HG02852 (cell line): ENCODE data around the gene ATF7.
"Not testable (repeated sequence)": the region's sequence is repeated elsewhere in the genome, so short reads cannot be mapped to it uniquely, and the experiment has no call there.

Experiments
- ATAC-seq: cut with Tn5 transposase; IDR thresholded peaks from one replicate; pipeline ENCODE4 v1.9.1; 2021; ENCODE audit warnings: mild to moderate bottlenecking, moderate library complexity; ENCODE audit not compliant: unreplicated experiment

The ATF7 gene

DNA sequence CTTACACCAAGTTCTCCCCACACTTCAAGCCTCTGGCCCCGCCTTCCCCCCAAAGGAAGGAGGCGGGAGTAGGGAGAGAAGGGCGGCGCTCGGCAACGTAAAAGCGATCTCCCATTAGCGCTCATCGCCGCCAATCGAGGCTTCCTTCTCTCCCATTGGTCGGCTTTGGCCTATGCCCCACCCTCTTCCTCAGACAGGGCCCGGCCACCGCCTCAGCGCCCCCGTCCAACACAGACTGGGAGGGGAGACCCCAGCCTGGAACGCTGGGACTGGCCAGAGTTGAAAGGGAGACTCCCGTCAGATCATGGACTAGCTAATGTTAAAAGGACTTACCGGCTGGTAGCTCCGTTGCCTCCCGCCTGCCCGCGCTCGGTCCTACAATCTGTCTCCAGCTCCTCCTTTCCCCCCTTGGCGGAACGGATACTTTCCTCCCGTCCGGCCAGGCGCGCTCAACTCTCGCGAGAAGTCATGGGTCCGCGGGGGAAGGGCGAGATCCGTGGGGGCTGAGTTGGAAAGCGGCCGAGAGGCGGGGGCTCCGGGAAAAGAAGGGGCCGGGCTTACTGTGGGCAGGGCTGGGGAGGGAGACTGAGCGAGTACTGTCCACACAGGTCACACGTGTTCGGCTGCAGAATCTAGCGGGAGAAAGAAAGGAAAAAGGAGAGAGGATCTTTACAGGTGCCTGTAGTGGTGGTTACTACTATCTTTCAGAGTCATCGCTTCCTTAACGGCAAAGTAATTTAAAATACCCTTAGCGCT, at the start of gene ATF7:
Gene ATF7, minus strand, starts transcription at position 437 of the 756 bp plus-strand sequence. CDS start 25,382 bp downstream, outside the sequence.
- peak; percentile 93 for ATAC-seq

DNA sequence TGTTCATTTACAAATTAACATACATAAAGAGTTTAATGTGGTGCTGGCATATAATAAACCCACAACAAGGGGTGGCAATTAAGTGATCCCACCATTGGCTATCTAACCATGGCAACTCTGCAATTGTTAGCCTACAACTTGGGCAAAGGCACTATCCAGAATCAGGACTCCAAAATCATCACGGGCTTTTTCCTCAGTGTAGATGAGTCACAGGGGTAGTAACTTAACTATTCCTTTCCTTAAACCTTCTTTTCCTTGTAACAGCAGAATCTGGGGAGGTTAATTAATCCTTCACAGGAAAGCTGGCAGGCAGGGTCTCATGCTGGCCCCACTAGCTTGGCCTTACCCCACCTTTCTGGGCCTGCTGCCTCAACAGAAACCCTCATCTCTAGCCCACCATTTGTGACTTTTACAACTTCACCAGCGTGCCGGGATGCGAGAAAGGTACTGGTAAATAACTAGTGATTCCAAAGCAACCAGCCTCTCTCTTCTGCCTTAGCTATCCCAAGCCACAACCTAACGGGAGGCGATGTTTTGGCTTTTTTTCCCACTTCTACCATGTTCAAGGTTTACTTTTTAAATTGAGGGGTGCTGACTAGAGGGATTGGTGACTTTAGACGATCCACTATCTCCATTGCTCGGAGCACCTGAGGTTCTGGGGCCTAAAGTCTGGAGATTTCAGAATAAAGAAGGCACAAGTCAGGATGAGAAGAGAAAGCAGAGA, 49.0 kb upstream of the ATF7 start:
- no peak for ATAC-seq

DNA sequence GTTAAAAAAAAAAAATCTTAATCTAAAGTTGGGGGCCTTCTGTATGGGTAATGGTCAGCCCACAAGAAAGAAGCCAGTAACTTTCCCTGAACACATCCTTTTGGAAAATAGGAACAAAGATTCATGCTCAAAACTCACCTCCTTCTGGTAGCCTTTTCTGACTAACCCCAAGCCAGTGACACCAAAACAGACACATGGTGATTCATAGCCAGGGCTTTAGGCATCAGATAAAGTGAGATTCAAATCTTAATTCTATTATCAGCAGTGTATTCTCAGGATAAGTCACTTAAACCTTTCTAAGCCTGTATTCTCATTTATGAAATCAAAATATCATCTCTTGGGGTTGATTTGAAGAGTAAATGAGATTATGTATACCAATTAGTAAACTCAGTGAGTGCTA, 44.8 kb upstream of the ATF7 start:
- ATAC-seq = no peak

DNA sequence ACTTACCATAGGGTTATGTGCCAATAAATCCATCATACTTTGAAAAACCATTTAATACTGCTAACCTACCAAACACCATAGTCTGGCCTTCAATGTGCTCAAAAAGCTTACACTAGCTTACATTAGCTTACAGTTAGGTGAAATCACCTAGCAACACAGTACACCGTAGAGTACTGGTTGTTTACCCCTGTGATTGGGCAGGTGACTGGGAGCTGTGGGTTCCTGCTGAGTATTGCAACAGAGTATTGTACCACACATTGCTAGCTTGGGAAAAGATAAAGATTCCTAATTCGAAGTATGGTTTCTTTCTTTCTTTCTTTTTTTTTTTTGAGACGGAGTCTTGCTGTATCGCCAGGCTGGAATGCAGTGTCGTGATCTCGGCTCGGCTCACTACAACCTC, 44.1 kb upstream of the ATF7 start:
- no peak for ATAC-seq

DNA sequence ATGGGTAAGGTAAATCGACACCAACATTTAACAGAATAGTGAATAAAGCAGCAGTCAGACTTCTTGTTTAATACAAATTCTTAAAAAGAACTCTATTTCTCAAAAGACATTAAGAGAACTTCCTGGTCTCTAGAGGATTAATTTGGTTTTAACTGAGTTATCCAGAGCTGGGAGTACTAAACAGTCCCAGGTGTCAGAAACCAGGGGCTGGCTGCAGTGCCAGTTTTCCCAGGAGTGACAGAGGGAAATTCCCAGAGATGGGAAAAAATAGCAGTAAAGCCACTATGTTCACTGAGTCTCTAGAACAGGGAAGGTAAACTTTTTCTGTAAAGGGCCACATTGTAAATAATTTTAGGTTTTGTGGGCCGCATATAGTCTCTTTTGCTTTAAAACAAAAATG, 40.9 kb upstream of the ATF7 start:
- no peak for ATAC-seq

DNA sequence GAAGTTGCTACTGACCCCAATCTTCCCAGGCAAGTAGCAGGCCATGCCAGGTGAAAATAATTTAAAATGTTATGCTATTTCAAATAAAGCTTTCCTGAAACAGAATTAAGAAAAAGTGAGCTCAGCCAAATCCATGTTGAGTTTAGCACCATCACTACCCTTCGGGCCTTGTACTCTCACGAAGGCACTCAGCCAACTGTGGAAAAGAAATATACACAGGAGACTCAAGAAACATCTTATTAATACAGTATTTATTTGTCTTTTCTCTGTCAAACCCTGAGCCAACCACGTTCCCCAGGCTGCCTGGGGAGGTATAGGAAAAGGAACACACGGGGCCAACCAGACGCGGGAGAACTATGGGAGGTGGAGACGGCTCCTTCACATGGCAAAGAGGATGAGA, 38.8 kb upstream of the ATF7 start:
- ATAC-seq = no peak

DNA sequence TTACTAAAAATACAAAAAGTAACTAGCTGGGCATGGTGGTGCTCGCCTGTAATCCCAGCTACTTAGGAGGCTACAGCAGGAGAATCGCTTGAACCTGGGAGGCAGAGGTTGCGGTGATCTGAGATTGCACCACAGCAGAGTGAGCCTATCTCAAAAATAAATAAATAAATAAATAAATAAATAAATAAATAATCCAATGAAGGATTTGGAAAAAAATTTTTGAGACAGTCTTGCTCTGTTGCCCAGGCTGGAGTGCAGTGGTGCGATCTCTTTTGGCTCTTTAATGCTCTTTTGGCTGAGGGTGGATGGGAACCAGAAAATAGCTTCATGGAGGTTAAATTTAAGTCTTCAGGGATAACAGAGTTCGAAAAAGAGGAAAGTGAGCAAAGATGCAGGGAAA, 38.0 kb upstream of the ATF7 start:
- ATAC-seq = no peak

DNA sequence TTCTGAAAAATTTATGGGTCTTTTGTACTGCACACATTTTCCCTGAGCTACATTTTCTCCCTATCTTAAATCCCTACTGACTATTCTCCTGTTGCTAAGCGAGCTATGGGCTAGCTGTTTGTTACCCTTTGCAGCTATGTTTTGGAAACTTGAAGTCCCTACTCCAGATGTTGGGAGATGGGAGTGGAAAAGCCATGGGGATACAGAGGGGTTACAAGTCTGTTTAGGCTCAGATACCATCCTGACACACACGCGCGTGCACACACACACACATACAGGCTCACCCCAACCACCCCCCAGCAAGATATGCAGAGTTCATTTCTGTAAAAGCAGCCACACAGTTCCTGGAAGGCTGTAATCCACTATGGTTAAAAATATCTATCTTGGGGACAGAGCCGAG, 33.9 kb upstream of the ATF7 start:
- no peak for ATAC-seq

DNA sequence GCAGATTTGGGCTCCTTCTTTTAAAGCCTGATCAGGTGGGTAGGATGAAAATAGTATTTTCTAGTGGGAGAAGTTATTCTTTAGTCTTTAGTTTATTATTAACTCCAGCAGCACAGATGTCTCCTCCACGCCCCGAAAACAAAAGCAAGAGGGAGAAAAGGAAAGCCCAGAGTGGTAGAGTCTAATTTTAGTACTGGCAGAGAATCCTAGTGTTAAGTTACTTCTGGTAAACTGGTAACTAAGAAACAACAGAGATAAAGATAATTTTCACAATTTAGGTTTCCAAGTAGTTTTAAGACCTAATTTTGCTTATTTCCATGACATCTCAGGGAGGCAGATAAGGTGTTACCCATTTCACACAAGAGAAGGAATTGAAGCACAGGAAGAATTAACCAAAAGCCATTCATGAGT, 33.4 kb upstream of the ATF7 start:
- no peak for ATAC-seq

DNA sequence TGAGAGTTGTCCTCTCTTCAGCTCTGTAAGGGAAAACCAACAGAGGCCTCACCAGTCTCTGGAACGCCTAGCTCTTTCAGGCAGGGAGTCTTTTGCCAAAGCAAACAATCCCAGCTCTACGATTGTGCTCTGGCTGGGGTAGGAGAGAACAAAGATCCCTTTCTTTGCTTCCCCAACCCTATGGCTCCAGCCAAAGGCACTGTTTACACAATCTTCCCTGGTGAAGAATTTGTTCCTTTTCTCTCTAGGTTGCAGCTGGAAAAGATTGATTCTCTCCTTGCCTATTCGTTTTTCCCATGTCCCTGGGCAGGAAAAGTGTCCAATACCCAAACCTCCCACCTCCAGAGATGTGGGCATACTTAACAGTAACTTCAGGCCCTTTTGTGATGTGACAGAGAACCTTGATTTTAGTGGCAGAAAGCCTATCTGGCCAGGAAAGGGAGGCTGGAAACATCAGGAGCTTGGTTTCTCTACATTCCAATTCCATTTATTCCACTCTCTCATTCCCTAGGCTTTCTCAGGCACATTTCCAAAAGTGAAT, 32.9 kb upstream of the ATF7 start:
- ATAC-seq = no peak

DNA sequence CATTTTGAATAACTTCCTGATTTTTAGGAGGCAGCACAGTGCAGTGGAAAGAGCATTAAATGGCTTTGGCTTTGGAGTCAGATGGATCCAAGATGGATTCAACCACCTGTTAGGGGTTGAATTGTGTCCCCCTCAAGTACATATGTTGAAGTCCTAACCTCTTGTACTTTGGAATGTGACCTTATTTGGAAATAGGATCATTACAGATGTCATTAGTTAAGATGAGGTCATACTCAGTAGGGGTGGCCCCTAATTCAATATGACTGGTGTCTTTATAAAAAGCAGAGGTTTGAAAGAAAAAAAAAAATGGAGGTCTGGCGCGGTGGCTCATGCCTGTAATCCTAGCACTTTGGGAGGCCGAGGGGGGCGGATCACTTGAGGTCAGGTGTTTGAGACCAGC, 30.9 kb upstream of the ATF7 start:
- ATAC-seq = no peak

DNA sequence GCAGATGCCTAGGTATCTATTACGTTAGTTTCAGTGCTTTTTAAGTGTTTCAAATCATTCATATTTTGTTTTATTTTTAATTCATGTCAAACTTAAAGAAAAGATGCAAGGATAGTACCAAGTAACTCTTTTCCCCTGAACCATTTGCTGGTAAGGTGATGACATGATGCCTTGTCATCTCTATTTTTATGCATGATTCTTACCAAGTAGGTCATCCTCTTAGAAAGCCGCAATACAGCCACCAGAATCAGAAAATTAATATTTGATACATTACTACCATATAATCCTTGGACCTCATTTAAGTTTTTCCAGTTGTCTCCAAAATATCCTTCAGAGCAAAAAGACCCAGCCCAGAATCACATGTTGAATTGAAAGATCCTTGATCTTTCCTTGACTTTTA, 27.4 kb upstream of the ATF7 start:
- no peak for ATAC-seq

DNA sequence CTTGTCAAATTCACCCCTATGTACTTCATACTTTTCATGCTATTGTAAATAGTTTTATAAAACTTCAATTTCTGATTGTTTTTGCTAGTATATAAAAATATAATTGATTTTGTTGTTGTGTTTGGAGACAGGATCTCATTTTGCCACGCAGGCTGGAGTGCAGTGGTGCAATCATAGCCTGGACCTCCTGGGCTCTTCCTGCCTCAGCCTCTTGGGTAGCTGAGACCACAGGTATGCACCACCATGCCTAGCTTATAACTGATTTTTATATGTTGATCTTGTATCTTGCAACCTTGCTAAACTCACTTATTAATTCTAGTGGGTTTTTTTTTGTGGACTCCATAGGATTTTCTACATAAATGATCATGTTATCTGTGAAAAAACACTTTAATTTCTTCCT, 26.2 kb upstream of the ATF7 start:
- no peak for ATAC-seq

DNA sequence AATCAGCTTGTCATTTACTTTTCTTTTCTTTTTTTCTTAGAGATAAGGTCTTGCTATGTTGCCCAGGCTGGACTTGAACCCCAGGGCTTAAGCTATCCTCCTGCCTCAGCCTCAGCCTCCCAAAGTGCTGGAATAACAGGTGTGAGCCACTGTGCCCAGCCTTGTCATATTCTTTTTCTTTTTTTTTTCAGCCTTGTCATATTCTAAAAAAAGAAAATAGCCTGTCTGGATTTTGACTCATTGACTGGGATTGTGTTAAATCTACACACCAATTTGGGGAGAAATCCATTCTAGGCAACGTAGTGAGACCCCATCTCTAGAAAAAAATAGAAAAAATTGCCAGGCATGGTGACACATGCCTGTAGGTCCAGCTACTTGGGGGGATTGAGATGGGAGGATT, 25.6 kb upstream of the ATF7 start:
- no peak for ATAC-seq

DNA sequence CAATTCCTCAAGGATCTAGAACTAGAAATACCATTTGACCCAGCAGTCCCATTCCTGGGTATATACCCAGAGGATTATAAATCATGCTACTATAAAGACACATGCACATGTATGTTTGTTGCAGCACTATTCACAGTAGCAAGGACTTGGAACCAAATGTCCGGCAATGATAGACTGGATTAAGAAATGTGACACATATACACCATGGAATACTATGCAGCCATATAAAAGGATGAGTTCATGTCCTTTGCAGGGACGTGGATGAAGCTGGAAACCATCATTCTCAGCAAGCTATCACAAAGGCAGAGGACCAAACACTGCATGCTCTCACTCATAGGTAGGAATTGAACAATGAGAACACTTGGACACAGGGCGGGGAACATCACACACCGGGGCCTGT, 20.1 kb upstream of the ATF7 start:
- not testable (repeated sequence) for ATAC-seq

DNA sequence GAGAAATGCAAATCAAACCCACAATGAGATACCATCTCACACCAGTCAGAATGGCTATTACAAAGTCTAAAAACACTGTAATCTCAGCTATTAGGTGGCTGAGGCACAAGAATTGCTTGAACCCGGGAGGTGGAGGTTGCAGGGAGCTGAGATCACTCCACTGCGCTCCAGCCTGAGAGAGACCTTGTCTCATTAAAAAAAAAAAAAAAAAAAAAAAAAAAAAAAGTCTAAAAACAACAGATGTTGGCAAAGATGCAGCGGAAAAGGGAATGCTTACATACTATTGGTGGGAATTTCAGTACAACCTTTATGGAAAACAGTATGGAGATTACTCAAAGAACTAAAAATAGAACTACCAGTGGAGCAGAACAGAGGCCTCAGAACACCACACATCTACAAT, 19.0 kb upstream of the ATF7 start:
- no peak for ATAC-seq

DNA sequence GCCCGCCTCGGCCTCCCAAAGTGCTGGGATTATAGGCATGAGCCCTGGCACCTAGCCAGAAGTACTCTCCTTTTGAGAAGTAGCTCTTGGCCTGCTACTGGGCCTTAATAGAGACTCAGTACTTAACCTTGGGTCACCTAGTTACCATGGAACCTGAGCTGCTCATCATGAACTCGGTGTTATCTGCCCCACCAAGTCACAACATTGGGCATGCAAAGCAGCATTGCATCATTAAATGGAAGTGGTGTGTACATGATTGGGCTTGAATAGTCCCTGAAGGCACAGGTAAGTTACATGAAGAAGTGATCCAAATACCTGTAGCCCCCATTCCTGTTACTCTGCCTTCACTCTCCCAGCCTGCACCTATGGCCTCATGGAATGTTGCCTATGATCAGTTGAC, 18.0 kb upstream of the ATF7 start:
- ATAC-seq = no peak

DNA sequence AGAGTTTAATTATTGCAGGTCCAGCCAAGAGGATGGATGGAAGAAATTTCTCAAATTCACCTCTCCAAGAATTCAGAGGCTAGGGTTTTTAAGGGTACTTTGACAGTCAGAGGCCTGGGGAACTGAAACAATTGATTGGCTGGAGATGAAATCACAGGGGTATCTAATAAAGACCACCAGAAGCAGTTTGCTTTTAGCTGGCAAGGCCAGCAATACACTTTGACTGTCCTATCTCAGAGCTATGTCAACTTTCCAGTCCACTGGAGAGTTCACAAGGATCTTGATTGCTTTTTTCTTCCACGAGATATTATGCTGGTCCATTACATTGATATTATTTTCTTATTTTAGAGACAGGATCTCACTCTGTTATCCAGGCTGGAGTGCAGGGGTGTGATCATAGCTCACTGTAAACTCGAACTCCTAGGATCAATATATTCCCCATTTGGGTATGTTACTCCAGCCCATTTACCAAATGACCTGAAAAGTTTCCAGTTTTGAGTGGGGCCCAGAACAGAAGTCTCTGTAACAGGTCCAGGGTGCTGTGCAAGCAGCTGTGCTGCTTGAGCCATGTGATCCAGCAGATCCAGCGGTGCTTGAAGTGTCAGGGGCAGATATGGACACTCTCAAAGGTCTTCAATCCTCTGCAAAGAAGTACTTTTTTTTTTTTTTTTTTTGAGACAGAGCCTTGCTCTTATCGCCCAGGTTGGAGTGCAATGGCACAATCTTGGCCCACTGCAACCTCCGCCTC, 17.2 kb upstream of the ATF7 start:
- ATAC-seq = no peak

DNA sequence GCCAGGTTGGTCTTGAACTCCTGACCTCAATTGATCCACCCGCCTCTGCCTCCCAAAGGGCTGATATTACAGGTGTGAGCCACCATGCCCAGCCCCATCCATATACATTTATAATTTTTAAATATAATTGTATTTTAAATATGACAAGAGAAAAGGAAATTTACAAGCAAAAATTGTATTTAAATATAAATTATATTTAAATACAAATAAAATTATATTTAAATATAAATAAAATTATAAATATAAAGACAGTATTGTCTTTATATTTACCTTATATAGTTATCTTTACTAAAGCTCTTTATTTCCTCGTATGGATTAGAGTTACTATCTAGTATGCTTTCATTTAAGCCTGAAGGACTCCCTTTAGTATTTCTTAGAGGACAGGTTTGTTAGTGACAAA, 11.9 kb upstream of the ATF7 start:
- no peak for ATAC-seq

DNA sequence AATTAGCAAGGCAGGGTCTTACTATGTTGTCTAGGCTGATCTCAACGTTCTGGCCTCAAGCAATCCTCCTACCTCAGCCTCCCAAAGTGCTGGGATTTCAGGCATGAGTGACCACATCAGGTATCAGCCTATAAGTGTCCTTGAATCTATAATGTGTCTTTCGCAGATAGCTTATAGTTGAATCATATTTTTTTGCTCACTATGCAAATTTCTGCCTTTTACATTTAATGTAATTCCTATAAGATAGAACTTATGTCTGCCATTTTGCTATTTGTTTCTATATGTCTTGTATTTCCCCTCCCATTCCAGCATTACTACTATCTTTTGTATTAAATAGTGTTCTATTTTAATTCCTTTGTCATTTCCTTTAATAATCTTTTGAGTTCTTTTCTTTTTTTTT, 10.5 kb upstream of the ATF7 start:
- no peak for ATAC-seq

DNA sequence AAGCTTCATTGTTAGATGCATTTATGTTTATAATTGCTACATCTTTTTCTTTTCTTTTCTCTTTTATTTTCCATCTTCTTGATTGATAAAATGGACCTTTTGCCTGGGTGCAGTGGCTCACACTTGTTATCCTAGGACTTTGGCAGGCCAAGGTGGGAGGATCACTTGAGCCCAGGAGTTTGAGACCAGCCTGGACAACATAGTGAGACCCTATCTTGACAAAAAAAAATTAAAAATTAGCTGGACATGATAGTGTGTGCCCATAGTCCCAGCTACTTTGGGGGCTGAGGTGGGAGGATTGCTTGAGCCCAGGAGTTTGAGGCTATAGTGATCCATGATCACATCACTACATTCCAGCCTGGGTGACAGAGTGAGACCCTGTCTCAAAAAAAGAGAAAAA, 9.5 kb upstream of the ATF7 start:
- ATAC-seq = not testable (repeated sequence)

DNA sequence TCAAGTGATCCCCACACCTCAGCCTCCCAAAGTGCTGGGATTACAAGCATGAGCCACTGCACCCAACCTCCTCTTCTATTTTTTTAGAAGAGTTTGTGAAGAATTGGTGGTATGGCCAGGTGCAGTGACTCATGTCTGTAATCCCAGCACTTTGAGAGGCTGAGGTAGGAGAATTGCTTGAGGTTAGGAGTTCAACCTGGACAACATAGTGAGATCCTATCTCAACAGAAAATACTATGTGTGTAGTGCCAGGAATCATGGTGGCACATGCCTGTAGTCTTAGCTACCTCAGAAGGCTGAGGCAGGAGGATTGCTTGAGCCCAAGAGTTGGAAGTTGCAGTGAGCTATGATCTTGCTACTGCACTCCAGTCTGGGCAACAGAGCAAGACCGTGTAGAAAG, 5.5 kb upstream of the ATF7 start:
- no peak for ATAC-seq
